Superior temporal gyrus (tissue), 1 donor: Measurements from ENCODE around the gene C11orf86.
"Not testable (repeated sequence)": the region's sequence is repeated elsewhere in the genome, so short reads cannot be mapped to it uniquely, and the experiment has no call there.

Experiments
- DNase-seq: peaks from one replicate; pipeline ENCODE4 v3.0.0-alpha.2; 2016; ENCODE audit errors: extremely low spot score

Gene C11orf86

GRCh38 chr11:66967670-66968425 is 7.3 kb upstream of the C11orf86 start:
- DNase-seq, result no peak

GRCh38 chr11:66969584-66970225 is 5.4 kb upstream of the C11orf86 start:
- no peak for DNase-seq

- DNase-seq, result no peak
These were observed 4.7 kb upstream of the C11orf86 start for GRCh38 chr11:66970371-66970806.

GRCh38 chr11:66970807-66971442 is 4.2 kb upstream of the C11orf86 start:
- peak; percentile 23 for DNase-seq

GRCh38 chr11:66971488-66971887 is 3.6 kb upstream of the C11orf86 start:
- DNase-seq, result no peak

- DNase-seq, result no peak
These were observed 1.0 kb upstream of the C11orf86 start for GRCh38 chr11:66973956-66974580.

- no peak for DNase-seq
These were observed 412 bp downstream of the C11orf86 start for GRCh38 chr11:66975405-66976027.

GRCh38 chr11:66976028-66976467 is 944 bp downstream of the C11orf86 start:
- DNase-seq, result no peak

- DNase-seq, result no peak
These were observed 1.8 kb downstream of the C11orf86 start for GRCh38 chr11:66976925-66977324.

- DNase-seq, result no peak
These were observed 3.1 kb downstream of the C11orf86 start for GRCh38 chr11:66978229-66978628.

- DNase-seq, result no peak
These were observed 3.6 kb downstream of the C11orf86 start for GRCh38 chr11:66978717-66979116.

GRCh38 chr11:66979336-66979980 is 4.4 kb downstream of the C11orf86 start:
- no peak for DNase-seq

- DNase-seq, result peak; percentile 42
These were observed 7.0 kb downstream of the C11orf86 start for GRCh38 chr11:66981976-66982578.

GRCh38 chr11:66983275-66983924 is 8.3 kb downstream of the C11orf86 start:
- DNase-seq, result no peak

GRCh38 chr11:66985508-66986177 is 10.5 kb downstream of the C11orf86 start:
- DNase-seq, result no peak

GRCh38 chr11:66986178-66986545 is 11.1 kb downstream of the C11orf86 start:
- DNase-seq, result no peak

GRCh38 chr11:66987158-66987620 is 12.1 kb downstream of the C11orf86 start:
- no peak for DNase-seq

- DNase-seq, result no peak
These were observed 13.0 kb downstream of the C11orf86 start for GRCh38 chr11:66987924-66988637.

- DNase-seq, result not testable (repeated sequence)
These were observed 13.6 kb downstream of the C11orf86 start for GRCh38 chr11:66988741-66989140.
